ENCODE data around the gene CHN1.

The CHN1 gene

GRCh38 chr2:175011505-175011904 is 6.3 kb upstream of the CHN1 start:
- no peak for DNase-seq (ENCODE audit: low read depth, low spot score)

- peak; percentile 45 for DNase-seq (ENCODE audit: low read depth, low spot score)
Observed at GRCh38 chr2:175010848-175011254, 5.7 kb upstream of the CHN1 start.

- no peak for DNase-seq (ENCODE audit: low read depth, low spot score)
Observed at GRCh38 chr2:175009917-175010621, 4.9 kb upstream of the CHN1 start.

GRCh38 chr2:175008801-175009495 is 3.8 kb upstream of the CHN1 start:
- DNase-seq (ENCODE audit: low read depth, low spot score) = no peak

- DNase-seq (ENCODE audit: low read depth, low spot score) = no peak
Observed at GRCh38 chr2:175008009-175008408, 2.8 kb upstream of the CHN1 start.

- DNase-seq (ENCODE audit: low read depth, low spot score) = no peak
Observed at GRCh38 chr2:175007510-175007909, 2.3 kb upstream of the CHN1 start.

- no peak for DNase-seq (ENCODE audit: low read depth, low spot score)
Observed at GRCh38 chr2:175006281-175006680, 1.1 kb upstream of the CHN1 start.

GRCh38 chr2:175005733-175006264 is 618 bp upstream of the CHN1 start:
- DNase-seq (ENCODE audit: low read depth, low spot score) = no peak

GRCh38 chr2:175004730-175004979 is 526 bp downstream of the CHN1 start:
- DNase-seq (ENCODE audit: low read depth, low spot score) = no peak

GRCh38 chr2:175003875-175004729 is 1.1 kb downstream of the CHN1 start:
- peak; percentile 47 for DNase-seq (ENCODE audit: low read depth, low spot score)

- DNase-seq (ENCODE audit: low read depth, low spot score) = no peak
Observed at GRCh38 chr2:175002547-175003274, 2.5 kb downstream of the CHN1 start.

- peak; percentile 46 for DNase-seq (ENCODE audit: low read depth, low spot score)
Observed at GRCh38 chr2:175001566-175001965, 3.6 kb downstream of the CHN1 start.

- DNase-seq (ENCODE audit: low read depth, low spot score) = no peak
Observed at GRCh38 chr2:174997110-174997509, 8.1 kb downstream of the CHN1 start.

- DNase-seq (ENCODE audit: low read depth, low spot score) = no peak
Observed at GRCh38 chr2:174996622-174997021, 8.6 kb downstream of the CHN1 start.

- no peak for DNase-seq (ENCODE audit: low read depth, low spot score)
Observed at GRCh38 chr2:174994381-174994780, 10.8 kb downstream of the CHN1 start.

GRCh38 chr2:174992886-174993285 is 12.3 kb downstream of the CHN1 start:
- no peak for DNase-seq (ENCODE audit: low read depth, low spot score)

GRCh38 chr2:174985614-174986013 is 19.6 kb downstream of the CHN1 start:
- peak; percentile 59 for DNase-seq (ENCODE audit: low read depth, low spot score)

- no peak for DNase-seq (ENCODE audit: low read depth, low spot score)
Observed at GRCh38 chr2:174984561-174984960, 20.6 kb downstream of the CHN1 start.

GRCh38 chr2:174981331-174981730 is 23.9 kb downstream of the CHN1 start:
- no peak for DNase-seq (ENCODE audit: low read depth, low spot score)

- no peak for DNase-seq (ENCODE audit: low read depth, low spot score)
Observed at GRCh38 chr2:174979996-174980395, 25.2 kb downstream of the CHN1 start.

GRCh38 chr2:174977364-174977763 is 27.8 kb downstream of the CHN1 start:
- no peak for DNase-seq (ENCODE audit: low read depth, low spot score)

- DNase-seq (ENCODE audit: low read depth, low spot score) = no peak
Observed at GRCh38 chr2:174974131-174974530, 31.1 kb downstream of the CHN1 start.
